Activated CD4-positive, alpha-beta T cell treated with anti-CD3 and anti-CD28 coated beads, Interleukin-2, amount 50 U/mL, for 48 hours (primary cell): ENCODE data around the gene LRRC47.

ENCODE experiments used
- DNase-seq, 2 experiments: peaks; one replicate each; pipeline ENCODE4 v3.0.0-alpha.2; 2020

The LRRC47 gene

DNA sequence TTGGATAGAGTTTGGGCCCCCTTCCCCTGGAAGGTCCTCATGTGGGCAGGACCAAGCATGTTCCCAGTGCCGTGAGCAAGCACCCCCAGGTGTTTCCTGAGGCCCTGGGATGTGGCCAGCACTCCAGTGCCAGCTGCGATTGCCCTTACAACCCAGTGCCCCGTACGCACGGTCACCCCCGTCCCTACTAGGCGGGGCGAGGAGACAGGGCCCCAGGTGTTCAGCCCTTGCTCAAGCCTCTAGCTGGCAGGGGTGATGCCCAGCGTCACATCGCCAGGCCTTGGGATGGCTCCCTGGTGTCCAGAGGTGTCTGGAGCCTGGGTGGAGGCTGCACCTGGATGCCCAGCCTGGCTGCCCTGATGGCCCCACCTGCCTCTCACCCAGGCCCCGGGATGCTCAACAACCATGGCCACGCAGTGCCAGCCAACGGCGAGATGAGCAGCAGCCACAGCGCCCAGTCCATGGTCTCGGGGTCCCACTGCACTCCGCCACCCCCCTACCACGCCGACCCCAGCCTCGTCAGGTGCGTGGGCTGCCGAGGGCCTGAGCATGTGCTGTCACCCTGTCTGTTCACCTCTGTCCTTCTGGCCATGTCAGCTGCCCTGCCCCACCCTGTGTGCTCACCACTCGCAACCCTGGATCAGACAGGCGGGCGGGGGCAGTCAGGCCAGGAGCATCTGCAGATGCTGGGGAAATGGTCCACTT is 65.6 kb downstream of the LRRC47 start:
- no peak for DNase-seq

DNA sequence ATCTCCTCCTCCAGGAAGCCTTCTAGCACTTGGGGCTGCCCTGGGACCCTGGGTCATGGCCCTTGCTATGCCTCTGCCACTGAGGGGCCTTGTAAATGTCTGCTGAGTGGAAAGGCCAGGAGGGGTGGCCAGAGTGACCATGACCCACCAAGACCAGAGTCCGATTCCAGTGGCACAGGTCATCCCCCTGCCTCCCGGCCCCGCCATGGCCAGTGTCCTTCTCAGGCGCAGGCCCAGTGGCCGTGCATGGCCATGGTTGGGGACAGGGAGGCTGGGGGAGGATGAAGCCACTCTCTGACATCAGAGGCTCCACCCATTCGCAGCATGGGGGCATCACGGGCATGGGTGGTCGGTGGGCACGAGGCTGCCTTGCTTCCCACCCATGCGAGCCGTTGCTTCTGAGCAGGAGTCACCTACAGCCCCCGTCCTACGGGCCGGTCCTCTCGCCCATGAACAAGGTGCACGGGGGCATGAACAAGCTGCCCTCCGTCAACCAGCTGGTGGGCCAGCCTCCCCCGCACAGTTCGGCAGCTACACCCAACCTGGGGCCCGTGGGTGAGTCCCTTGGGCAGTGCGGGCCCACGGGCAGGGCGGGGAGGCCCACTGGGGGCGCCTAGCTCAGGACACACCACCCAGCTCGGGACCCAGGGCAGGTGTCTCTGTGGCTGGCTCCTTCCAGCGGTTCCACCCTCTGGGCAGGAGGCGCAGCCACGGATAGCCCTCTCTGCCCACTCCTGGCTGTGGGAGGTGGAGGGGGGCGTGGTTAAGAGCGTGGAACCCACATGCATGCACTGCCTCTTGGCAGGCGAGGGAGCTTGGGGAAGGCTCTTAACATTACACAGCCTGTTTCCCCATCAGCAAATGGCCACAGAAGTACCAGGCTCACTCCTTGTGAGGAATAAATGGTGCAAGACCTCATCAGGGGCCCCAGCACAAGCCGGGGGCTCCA is 66.4 kb downstream of the LRRC47 start:
- no peak for DNase-seq
